ENCODE results near the gene LYL1. TPM values are rescaled to one million over a fixed set of nuclear protein-coding genes. Genes with fewer than 3 reads are reported as not detected.

The LYL1 gene
- total and polyA plus RNA-seq, 2 of the 4 experiments (the other 2 are of a cell fraction): 0.36 to 0.39 TPM

- dilution Hi-C loops (cut with HindIII; ENCODE audit: low sequenced_read_pairs, unreplicated experiment): no loop called here
- peaks cover 14 to 42% of the 10 kb centered on the region in 2 experiments for H3K79me1 ChIP-seq (ENCODE audit: low read depth in 1 of 2, low read length in 2 of 2)
- no peak overlapping the region for H2BK120ac ChIP-seq (ENCODE audit: low read depth, low read length)
- no peak overlapping the region for H2BK20ac ChIP-seq (ENCODE audit: low read depth, low read length)
- WGBS, 2 experiments (ENCODE audit: extremely low coverage in 2 of 2, insufficient read length in 1 of 2): 100% methylated on average over 1 of the region's 9 CpGs; no CpG with 5 or more reads in 1 of the 2 experiments
- H3K27me3 ChIP-seq (ENCODE audit: control insufficient read depth, insufficient read depth, low read length): no peaks in the 10 kb centered on the region
- H3K9ac ChIP-seq (ENCODE audit: low read depth, low read length): no peak overlapping the region
- no peak overlapping the region for H3K56ac ChIP-seq (ENCODE audit: extremely low read depth, insufficient read depth, low read length)
- no peak overlapping the region for H3K23ac ChIP-seq (ENCODE audit: low read depth, low read length)
- H2BK15ac ChIP-seq (ENCODE audit: low read depth, low read length): no peak overlapping the region
- DNase-seq: no peak
- BruUV-seq (replicated peaks): no TSS peak
- H2AK5ac ChIP-seq (ENCODE audit: low read depth, low read length): no peak overlapping the region
- H3K4me2 ChIP-seq (ENCODE audit: low read depth, low read length): no peak overlapping the region
- intact Hi-C loops (cut with micrococcal nuclease): no loop called here
- CTCF ChIA-PET: interaction anchor here (1.7 kb wide), 1 partner anchor 10 kb away, joined by 6 read pairs; no protein-coding TSS in a partner anchor
- H3K4ac ChIP-seq (ENCODE audit: low read depth, low read length): no peak overlapping the region
- in situ Hi-C loops (cut with MboI; ENCODE audit: low sequenced_read_pairs): no loop called here
- no peaks in the 10 kb centered on the region for H3K9me3 ChIP-seq (ENCODE audit: control insufficient read depth, insufficient read depth, low read length)
- no peak overlapping the region for H2AFZ ChIP-seq (replicated peaks; ENCODE audit: low read length, poor library complexity)
- no peak for ATAC-seq (ENCODE audit: low read depth)
- H4K5ac ChIP-seq (ENCODE audit: low read depth, low read length): no peak overlapping the region
- H3K9me1 ChIP-seq (ENCODE audit: insufficient read depth, low read length): no peaks in the 10 kb centered on the region
- H3K27ac ChIP-seq (ENCODE audit: insufficient read depth, low read length): no peak overlapping the region
- H4K8ac ChIP-seq (ENCODE audit: low read depth in 2 of 2, low read length in 2 of 2): no peak overlapping the region
- H3K4me3 ChIP-seq (ENCODE audit: insufficient read depth, low read depth, low read length): no peak overlapping the region
- H3K36me3 ChIP-seq (ENCODE audit: control insufficient read depth, insufficient read depth, low read length): peaks cover 33% of the 10 kb centered on the region
- H2AK9ac ChIP-seq (replicated peaks; ENCODE audit: low read depth, low read length, poor library complexity): no peak overlapping the region
- peaks cover 33% of the 10 kb centered on the region for H4K20me1 ChIP-seq (ENCODE audit: insufficient read depth, low read length)
- H2BK5ac ChIP-seq (ENCODE audit: low read depth, low read length, poor library complexity, severe bottlenecking): no peak overlapping the region
- H3K14ac ChIP-seq (replicated peaks; ENCODE audit: low read depth, low read length): no peak overlapping the region
- H4K91ac ChIP-seq (ENCODE audit: insufficient read depth, low read depth, low read length): no peak overlapping the region
- H3K18ac ChIP-seq (ENCODE audit: low read depth, low read length): no peak overlapping the region
- H3K4me1 ChIP-seq (ENCODE audit: control insufficient read depth, insufficient read depth, low read length): peaks cover 7% of the 10 kb centered on the region; the same call in 1 of the 2 replicates
- TF ChIP-seq SMC3 (IDR thresholded peaks at IDR 0.05; ENCODE audit: low read depth, low read length) (no peak), USF2 (IDR thresholded peaks at IDR 0.05; ENCODE audit: low read depth, low read length) (no peak)
- POLR2A ChIA-PET (ENCODE audit: unreplicated experiment): no interaction called here
Observed at GRCh38 chr19:13071444-13072187, 31.0 kb downstream of the LYL1 start.
